C4-2B (cell line): Measurements from ENCODE around the gene FHOD1.

Source experiments
- ZFX ChIP-seq: fragments of 450-650 bp; IDR thresholded peaks from 2 replicates; pipeline ENCODE4 v1.6.1; 2017
- TF ChIP-seq, protein P1 (sequence below): fragments of 450-650 bp; conservative IDR thresholded peaks from 2 replicates; pipeline ENCODE4 v1.5.1; 2017; ENCODE audit warnings: mild to moderate bottlenecking

DNA sequence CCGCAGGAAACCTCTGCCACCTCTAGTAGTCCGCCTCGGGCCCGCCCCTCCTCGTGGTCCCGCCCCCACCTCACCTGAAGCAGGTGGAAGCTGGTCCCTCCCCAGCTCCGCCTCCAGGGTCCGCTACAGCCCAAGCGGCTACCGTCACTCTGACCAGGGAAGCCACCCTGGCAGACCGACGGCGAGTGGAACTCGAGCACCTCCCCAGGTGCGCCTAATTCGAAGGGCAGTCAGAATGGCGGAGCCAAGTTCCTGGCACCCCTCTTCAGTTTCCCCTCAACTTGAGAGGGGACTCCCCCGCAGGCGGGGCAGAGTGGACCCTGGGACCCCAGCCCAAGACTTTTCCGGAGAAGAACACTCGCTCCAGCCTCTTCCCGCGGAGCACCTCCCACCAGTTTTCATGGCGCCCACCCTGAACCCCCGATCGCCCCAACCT, 507 bp downstream of the FHOD1 start:
- TF ChIP-seq, protein P1, sequence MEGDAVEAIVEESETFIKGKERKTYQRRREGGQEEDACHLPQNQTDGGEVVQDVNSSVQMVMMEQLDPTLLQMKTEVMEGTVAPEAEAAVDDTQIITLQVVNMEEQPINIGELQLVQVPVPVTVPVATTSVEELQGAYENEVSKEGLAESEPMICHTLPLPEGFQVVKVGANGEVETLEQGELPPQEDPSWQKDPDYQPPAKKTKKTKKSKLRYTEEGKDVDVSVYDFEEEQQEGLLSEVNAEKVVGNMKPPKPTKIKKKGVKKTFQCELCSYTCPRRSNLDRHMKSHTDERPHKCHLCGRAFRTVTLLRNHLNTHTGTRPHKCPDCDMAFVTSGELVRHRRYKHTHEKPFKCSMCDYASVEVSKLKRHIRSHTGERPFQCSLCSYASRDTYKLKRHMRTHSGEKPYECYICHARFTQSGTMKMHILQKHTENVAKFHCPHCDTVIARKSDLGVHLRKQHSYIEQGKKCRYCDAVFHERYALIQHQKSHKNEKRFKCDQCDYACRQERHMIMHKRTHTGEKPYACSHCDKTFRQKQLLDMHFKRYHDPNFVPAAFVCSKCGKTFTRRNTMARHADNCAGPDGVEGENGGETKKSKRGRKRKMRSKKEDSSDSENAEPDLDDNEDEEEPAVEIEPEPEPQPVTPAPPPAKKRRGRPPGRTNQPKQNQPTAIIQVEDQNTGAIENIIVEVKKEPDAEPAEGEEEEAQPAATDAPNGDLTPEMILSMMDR: peak; percentile 39
- no peak for TF ChIP-seq ZFX
